H1 (cell line): Measurements from ENCODE around the gene ABCD1. TPM values are rescaled to one million over a fixed set of nuclear protein-coding genes. Genes with fewer than 3 reads are reported as not detected.

Experiments
- CTCF ChIA-PET: fragments of 300-600 bp; sonication (Branson Sonifier 250); formaldehyde crosslinking; loops from one replicate; lab custom pipeline; 2021; ENCODE audit not compliant: partially characterized antibody; lab: Charles Lee
- POLR2A ChIA-PET: fragments of 300-600 bp; sonication (Branson Sonifier 250); formaldehyde crosslinking; loops from one replicate; lab custom pipeline; 2021; ENCODE audit warnings: inconsistent platforms; ENCODE audit not compliant: partially characterized antibody; lab: Charles Lee
- DNase-seq, 2 experiments: peaks; one replicate each; pipeline versions ENCODE4 v3.0.0 to v3.0.0-alpha.2; 2010 to 2022; ENCODE audit warnings: low spot score in 2 of 2, low read depth in 1 of 2, mixed read lengths in 1 of 2
- FAIRE-seq: peaks from 2 replicates; lab custom pipeline; 2011; peaks lifted over from hg19 to GRCh38; lab: Jason Lieb, UNC
- H2AFZ ChIP-seq: 2 replicates; pipeline ENCODE4 v1.8.1; 2012; ENCODE audit warnings: low read length, inconsistent platforms
- H2AK5ac ChIP-seq: 2 replicates; pipeline ENCODE4 v1.6.1; 2013; ENCODE audit warnings: low read depth, low read length
- H2BK120ac ChIP-seq: replicated peaks from 2 replicates; pipeline ENCODE3; 2013; ENCODE audit warnings: low read depth, low read length, inconsistent platforms
- H2BK12ac ChIP-seq: 2 replicates; pipeline ENCODE4 v1.6.1; 2013; ENCODE audit warnings: low read depth, low read length
- H2BK15ac ChIP-seq: 2 replicates; pipeline ENCODE4 v1.6.1; 2013; ENCODE audit warnings: low read length
- H2BK20ac ChIP-seq: 2 replicates; pipeline ENCODE4 v1.6.1; 2013; ENCODE audit warnings: low read length
- H2BK5ac ChIP-seq: 2 replicates; pipeline ENCODE4 v1.6.1; 2013; ENCODE audit warnings: low read depth, low read length
- H3K14ac ChIP-seq: 2 replicates; pipeline ENCODE4 v1.6.1; 2013; ENCODE audit warnings: inconsistent platforms; ENCODE audit not compliant: insufficient read length
- H3K18ac ChIP-seq: 2 replicates; pipeline ENCODE4 v1.6.1; 2013; ENCODE audit warnings: low read length; ENCODE audit errors: extremely low read depth
- H3K23ac ChIP-seq: 2 replicates; pipeline ENCODE4 v1.6.1; 2013; ENCODE audit warnings: inconsistent platforms; ENCODE audit not compliant: insufficient read length
- H3K23me2 ChIP-seq: 2 replicates; pipeline ENCODE4 v1.6.1; 2013; ENCODE audit warnings: low read depth, low read length
- H3K27ac ChIP-seq: 2 replicates; pipeline ENCODE4 v1.6.1; 2011; ENCODE audit warnings: low read depth, low read length, inconsistent platforms
- H3K27me3 ChIP-seq, 4 experiments: replicated peaks in 1 of 4; 1 replicate in 1 of 4; 2 replicates in 3 of 4; pipeline versions ENCODE4 v1.6.1 to v1.8.1; 2011 to 2013; ENCODE audit warnings: low read length in 3 of 4, mild to moderate bottlenecking in 3 of 4, inconsistent platforms in 2 of 4, mixed read lengths in 2 of 4, moderate library complexity in 1 of 4; ENCODE audit not compliant: control insufficient read depth in 3 of 4, insufficient read depth in 3 of 4; ENCODE audit errors: extremely low read depth in 1 of 4
- H3K36me3 ChIP-seq, 4 experiments: 2 replicates each; pipeline versions ENCODE4 v1.6.1 to v1.8.1; 2011 to 2013; ENCODE audit warnings: mild to moderate bottlenecking in 4 of 4, low read length in 3 of 4, moderate library complexity in 2 of 4, control low read depth in 1 of 4, inconsistent platforms in 1 of 4; ENCODE audit not compliant: insufficient read depth in 4 of 4, control insufficient read depth in 2 of 4
- H3K4ac ChIP-seq: replicated peaks from 2 replicates; pipeline ENCODE3; 2013; ENCODE audit warnings: low read length, low read depth, mixed read lengths, inconsistent platforms; ENCODE audit not compliant: insufficient read length
- H3K4me1 ChIP-seq, 4 experiments: replicated peaks in 1 of 4; 1 replicate in 1 of 4; 2 replicates in 3 of 4; pipeline versions ENCODE4 v1.6.1 to v1.8.1; 2011 to 2013; ENCODE audit warnings: low read length in 3 of 4, inconsistent platforms in 2 of 4, mixed read lengths in 1 of 4; ENCODE audit not compliant: insufficient read depth in 4 of 4, control insufficient read depth in 3 of 4
- H3K4me2 ChIP-seq, 2 experiments: 2 replicates each; pipeline versions ENCODE4 v1.6.1 to v1.8.1; 2011 to 2013; ENCODE audit warnings: low read depth in 2 of 2, low read length in 2 of 2, control low read depth in 1 of 2, inconsistent platforms in 1 of 2, mild to moderate bottlenecking in 1 of 2; ENCODE audit not compliant: insufficient read depth in 1 of 2
- H3K4me3 ChIP-seq, 4 experiments: fragments of 200-600, 300-600 bp in 1 of 4; sonication (generic), shearing (Covaris generic), sonication (Bioruptor Twin) in 1 of 4; 2 replicates each; pipeline versions ENCODE4 v1.5.1 to v1.8.1; 2011 to 2016; ENCODE audit warnings: low read length in 4 of 4, low read depth in 3 of 4, control low read depth in 2 of 4, inconsistent platforms in 2 of 4, mild to moderate bottlenecking in 2 of 4, mixed read lengths in 1 of 4, moderate library complexity in 1 of 4; ENCODE audit not compliant: insufficient read depth in 2 of 4; ENCODE audit errors: extremely low read depth in 1 of 4
- H3K56ac ChIP-seq: replicated peaks from 2 replicates; pipeline ENCODE3; 2013; ENCODE audit warnings: low read depth, mild to moderate bottlenecking, mixed read lengths, low read length, inconsistent platforms; ENCODE audit not compliant: insufficient read length
- H3K79me1 ChIP-seq: 2 replicates; pipeline ENCODE4 v1.6.1; 2013; ENCODE audit warnings: low read depth, low read length, control low read depth
- H3K79me2 ChIP-seq, 2 experiments: 2 replicates each; pipeline versions ENCODE4 v1.6.1 to v1.8.1; 2012 to 2013; ENCODE audit warnings: low read length in 2 of 2, mild to moderate bottlenecking in 2 of 2, inconsistent platforms in 1 of 2; ENCODE audit not compliant: insufficient read depth in 2 of 2, control insufficient read depth in 1 of 2
- H3K9ac ChIP-seq, 4 experiments: replicated peaks in 1 of 4; 1 replicate in 1 of 4; 2 replicates in 3 of 4; pipeline versions ENCODE4 v1.6.1 to v1.8.1; 2011 to 2013; ENCODE audit warnings: low read depth in 3 of 4, low read length in 3 of 4, control low read depth in 2 of 4, mild to moderate bottlenecking in 2 of 4, moderate library complexity in 2 of 4, inconsistent platforms in 1 of 4; ENCODE audit errors: extremely low read depth in 1 of 4
- H3K9me3 ChIP-seq, 2 experiments: 2 replicates each; pipeline versions ENCODE4 v1.6.1 to v1.8.1; 2012 to 2013; ENCODE audit warnings: mild to moderate bottlenecking in 2 of 2, moderate library complexity in 2 of 2, control low read depth in 1 of 2, inconsistent platforms in 1 of 2, low read depth in 1 of 2, low read length in 1 of 2, mixed read lengths in 1 of 2; ENCODE audit not compliant: insufficient read depth in 2 of 2
- H4K20me1 ChIP-seq, 2 experiments: replicated peaks in 1 of 2; 2 replicates each; pipeline versions ENCODE3 to v1.8.1; 2011 to 2013; ENCODE audit warnings: inconsistent platforms in 2 of 2, low read length in 2 of 2, mild to moderate bottlenecking in 1 of 2; ENCODE audit not compliant: insufficient read depth in 2 of 2, control insufficient read depth in 1 of 2
- H4K5ac ChIP-seq: 2 replicates; pipeline ENCODE4 v1.6.1; 2013; ENCODE audit warnings: low read length, low read depth, mixed read lengths, inconsistent platforms; ENCODE audit not compliant: insufficient read length
- H4K8ac ChIP-seq: 2 replicates; pipeline ENCODE4 v1.8.0; 2013; ENCODE audit warnings: mild to moderate bottlenecking, moderate library complexity, low read length, inconsistent platforms; ENCODE audit not compliant: insufficient read depth; ENCODE audit errors: extremely low read depth
- H4K91ac ChIP-seq: replicated peaks from 2 replicates; pipeline ENCODE3; 2013; ENCODE audit warnings: low read length, mixed read lengths, inconsistent platforms; ENCODE audit not compliant: insufficient read length
- TCF12 ChIP-seq: IDR thresholded peaks from 2 replicates; pipeline ENCODE4 v1.6.1; 2011; ENCODE audit warnings: low read depth, mild to moderate bottlenecking, low read length
- WGBS, 2 experiments: shearing (Covaris generic) in 1 of 2; methylation state at CpG; one replicate each; pipeline versions ENCODE4 v1.1.6 to v1.1.7; 2013 to 2015; ENCODE audit warnings: low lambda C conversion rate in 2 of 2, mixed read lengths in 2 of 2, inconsistent platforms in 1 of 2, low coverage in 1 of 2, missing lambda C conversion rate in 1 of 2; ENCODE audit not compliant: insufficient replicate concordance in 2 of 2, insufficient coverage in 1 of 2, insufficient read length in 1 of 2; ENCODE audit errors: extremely low coverage in 1 of 2, missing lambda C conversion rate in 1 of 2; 5-methylcytosine and 5-hydroxymethylcytosine counted together
- polyA plus RNA-seq, 7 experiments: library from polyadenylated mRNA; depleted of rRNA in 3 of 7; stranded (reverse) in 5 of 7; unstranded in 2 of 7; fragments of >200 nt in 5 of 7; fragments of 200-250 nt in 2 of 7; gene quantifications; 1 replicate in 5 of 7; 2 replicates in 1 of 7; 4 replicates in 1 of 7; pipeline versions ENCODE4 v1.2.1 to v1.2.3, GENCODE V29; 2011 to 2013; ENCODE audit warnings: missing spikeins in 2 of 7, mixed read lengths in 2 of 7
- total RNA-seq: library from RNA; stranded (reverse); fragmentation: NEBNext Ultra II Directional; extraction: Animal tissue kit (Norgen Biotek cat#: 25700); gene quantifications from 2 replicates; pipeline ENCODE4 v1.2.1, GENCODE V29; 2021

ABCD1 gene
- total and polyA plus RNA-seq, 2 of the 8 experiments (the other 6 are each of a cell fraction or from before 2014, with no cell fraction given), result 3.1 to 6.6 TPM

- Histone ChIP-seq H3K23me2 (no peaks in the 10 kb centered on the region), H2AFZ (no peak overlapping the region), H3K27me3 (no peaks in the 10 kb centered on the region), H3K23ac (no peak overlapping the region), H3K79me1 (no peaks in the 10 kb centered on the region), H3K4me3 (no peak overlapping the region), H3K9ac (no peak overlapping the region), H2BK15ac (no peak overlapping the region), H3K27ac (no peak overlapping the region), H4K20me1 (peaks cover 0 to 2% of the 10 kb centered on the region in 2 experiments), H2AK5ac (no peak overlapping the region), H2BK120ac (no peak overlapping the region), H3K4me1 (no peaks in the 10 kb centered on the region; a peak in 1 of 7 replicates), H4K91ac (no peak overlapping the region), H3K14ac (no peak overlapping the region), H2BK5ac (no peak overlapping the region), H3K9me3 (no peaks in the 10 kb centered on the region), H3K18ac (no peak overlapping the region), H2BK12ac (no peak overlapping the region), H3K56ac (no peak overlapping the region), H2BK20ac (no peak overlapping the region), H3K4me2 (no peak overlapping the region), H4K5ac (no peak overlapping the region), H3K4ac (no peak overlapping the region), H4K8ac (no peak overlapping the region), H3K36me3 (peaks cover 0 to 35% (median 12%) of the 10 kb centered on the region in 4 experiments; a peak in 6 of 8 replicates), H3K79me2 (no peaks in the 10 kb centered on the region)
- DNase-seq, result no peak
- WGBS, 2 experiments, result 82% methylated on average over 7 of the region's 15 CpGs; no CpG with 5 or more reads in 1 of the 2 experiments
- FAIRE-seq, result no peak
- ChIA-PET CTCF (interaction anchor here (1.1 to 2.3 kb wide), 3 partner anchors 9 to 11 kb away, joined by 3 to 10 read pairs (median 3); partner anchors contain the start of gene SLC6A8), POLR2A (interaction anchor here (0.8 to 1.9 kb wide), 5 partner anchors 8 to 127 kb away, joined by 3 to 6 read pairs (median 3); no protein-coding TSS in a partner anchor)
- no peak for TF ChIP-seq TCF12
These were observed 28.6 kb upstream of the ABCD1 start for GRCh38 chrX:153696100-153696499.
